GM23338 (cell line): ENCODE data around the gene TEX9. TPM values are rescaled to one million over a fixed set of nuclear protein-coding genes. Genes with fewer than 3 reads are reported as not detected.

Source experiments
- ATAC-seq: fragments of 200-7000 bp; cut with Tn5 transposase; 3 replicates; pipeline ENCODE4 v1.9.1; 2020
- DNase-seq: peaks from one replicate; pipeline ENCODE4 v3.0.0-alpha.2; 2015; ENCODE audit warnings: low spot score
- H2AFZ ChIP-seq: fragments of 200-600 bp; sonication (generic); 2 replicates; pipeline ENCODE4 v1.8.0; 2016; ENCODE audit warnings: antibody characterized with exemption, mild to moderate bottlenecking, moderate library complexity
- H3F3A ChIP-seq: fragments of 200-600 bp; sonication (generic); replicated peaks from 2 replicates; pipeline ENCODE4 v1.8.0; 2017; ENCODE audit warnings: antibody characterized with exemption, mixed run types, low read depth
- H3K27ac ChIP-seq: fragments of 200-600 bp; sonication (generic); 2 replicates; pipeline ENCODE4 v1.6.1; 2016; ENCODE audit warnings: low read depth
- H3K27me3 ChIP-seq: fragments of 200-600 bp; sonication (generic); 2 replicates; pipeline ENCODE4 v1.8.0; 2016; ENCODE audit warnings: mild to moderate bottlenecking, mixed run types, moderate library complexity; ENCODE audit not compliant: insufficient read depth
- H3K36me3 ChIP-seq: fragments of 200-600 bp; sonication (generic); 2 replicates; pipeline ENCODE4 v1.8.0; 2016; ENCODE audit warnings: mild to moderate bottlenecking; ENCODE audit not compliant: insufficient read depth
- H3K4me1 ChIP-seq: fragments of 200-600 bp; sonication (generic); 2 replicates; pipeline ENCODE4 v1.8.0; 2016; ENCODE audit warnings: mild to moderate bottlenecking, moderate library complexity; ENCODE audit not compliant: insufficient read depth
- H3K4me2 ChIP-seq: fragments of 200-600 bp; sonication (generic); 2 replicates; pipeline ENCODE4 v1.7.1; 2017; ENCODE audit warnings: mixed run types
- H3K4me3 ChIP-seq: fragments of 200-600 bp; sonication (generic); 2 replicates; pipeline ENCODE4 v1.6.1; 2016; ENCODE audit warnings: mixed run types
- H3K79me2 ChIP-seq: fragments of 200-600 bp; sonication (generic); replicated peaks from 2 replicates; pipeline ENCODE4 v1.8.0; 2017; ENCODE audit warnings: mild to moderate bottlenecking; ENCODE audit not compliant: insufficient read depth
- H3K9me2 ChIP-seq: fragments of 200-600 bp; sonication (generic); 2 replicates; pipeline ENCODE4 v1.8.0; 2017; ENCODE audit not compliant: insufficient read depth
- H4K20me1 ChIP-seq: fragments of 200-600 bp; sonication (generic); replicated peaks from 2 replicates; pipeline ENCODE4 v1.8.0; 2017; ENCODE audit warnings: mild to moderate bottlenecking; ENCODE audit not compliant: insufficient read depth
- H3K27ac Mint-ChIP-seq: 2 replicates; pipeline ENCODE4 v1.8.0; 2020; ENCODE audit warnings: inconsistent platforms, mild to moderate bottlenecking, moderate library complexity, mixed read lengths
- H3K27me3 Mint-ChIP-seq: 3 replicates; pipeline ENCODE4 v1.8.0; 2022; ENCODE audit warnings: low read depth, mild to moderate bottlenecking, moderate library complexity, mixed read lengths, inconsistent platforms; ENCODE audit not compliant: insufficient read depth, poor library complexity
- H3K36me3 Mint-ChIP-seq: 3 replicates; pipeline ENCODE4 v1.8.0; 2021; ENCODE audit warnings: low read depth, mild to moderate bottlenecking, inconsistent platforms, moderate library complexity, mixed read lengths
- H3K4me1 Mint-ChIP-seq: 3 replicates; pipeline ENCODE4 v1.8.0; 2020; ENCODE audit warnings: mild to moderate bottlenecking, inconsistent platforms, mixed read lengths
- H3K4me3 Mint-ChIP-seq: 3 replicates; pipeline ENCODE4 v1.8.0; 2021; ENCODE audit warnings: moderate library complexity, mild to moderate bottlenecking, inconsistent platforms, mixed read lengths
- H3K9me3 Mint-ChIP-seq: 3 replicates; pipeline ENCODE4 v1.8.0; 2020; ENCODE audit warnings: moderate library complexity, mild to moderate bottlenecking, inconsistent platforms, mixed read lengths
- ETS1 ChIP-seq: IDR thresholded peaks from 2 replicates; pipeline ENCODE4 v1.6.1; 2016; ENCODE audit warnings: antibody characterized with exemption
- EZH2phosphoT487 ChIP-seq: fragments of 200-600 bp; sonication (generic); IDR thresholded peaks from one replicate; pipeline ENCODE4 v1.8.1; 2018; ENCODE audit warnings: antibody characterized with exemption; ENCODE audit not compliant: unreplicated experiment
- JUNB ChIP-seq: IDR thresholded peaks from one replicate; pipeline ENCODE4 v1.6.1; 2016; ENCODE audit warnings: antibody characterized with exemption; ENCODE audit not compliant: unreplicated experiment
- NANOG ChIP-seq: IDR thresholded peaks from 2 replicates; pipeline ENCODE4 v1.6.1; 2016; ENCODE audit warnings: antibody characterized with exemption, borderline replicate concordance
- POLR2AphosphoS5 ChIP-seq: IDR thresholded peaks from 2 replicates; pipeline ENCODE4 v1.6.1; 2016; ENCODE audit warnings: antibody characterized with exemption, low read depth
- REST ChIP-seq: IDR thresholded peaks from one replicate; pipeline ENCODE4 v1.6.1; 2018; ENCODE audit warnings: antibody characterized with exemption; ENCODE audit not compliant: unreplicated experiment
- STAT1 ChIP-seq: IDR thresholded peaks from one replicate; pipeline ENCODE4 v1.6.1; 2016; ENCODE audit warnings: antibody characterized with exemption; ENCODE audit not compliant: unreplicated experiment
- ZNF114 ChIP-seq: fragments of 250-450 bp; sonication (Bioruptor Pico); IDR thresholded peaks from 2 replicates; pipeline ENCODE4 v1.5.0; 2020; ENCODE audit warnings: mild to moderate bottlenecking, moderate library complexity
- ZNF462 ChIP-seq: fragments of 250-450 bp; sonication (Bioruptor Pico); IDR thresholded peaks from 2 replicates; pipeline ENCODE4 v1.5.0; 2020; ENCODE audit warnings: mild to moderate bottlenecking, moderate library complexity
- polyA plus RNA-seq: library from polyadenylated mRNA; unstranded; fragments of >200 nt; fragmentation: Nextera tagmentation; extraction: Ambion mirVana; gene quantifications from 2 replicates; pipeline ENCODE4 v1.2.1, GENCODE V29; 2016
- total RNA-seq: library from RNA; depleted of rRNA; stranded (reverse); fragments of >200 nt; shearing (Covaris generic); gene quantifications from 2 replicates; pipeline ENCODE4 v1.2.3, GENCODE V29; 2014

The TEX9 gene
- total and polyA plus RNA-seq, 2 experiments from 2014 or later: 19.6 to 21.8 TPM

GRCh38 chr15:56410721-56411120 lies 45.5 kb downstream of the TEX9 start:
- Histone ChIP-seq H3K36me3 (no peaks in the 10 kb centered on the region), H4K20me1 (no peaks in the 10 kb centered on the region), H3K27me3 (no peaks in the 10 kb centered on the region), H3K4me1 (no peaks in the 10 kb centered on the region), H3F3A (no peaks in the 10 kb centered on the region), H3K79me2 (no peaks in the 10 kb centered on the region), H2AFZ (no peak overlapping the region), H3K9me2 (no peaks in the 10 kb centered on the region), H3K4me2 (no peak overlapping the region), H3K4me3 (no peak overlapping the region), H3K27ac (no peak overlapping the region)
- Mint-ChIP-seq H3K36me3 (peaks cover 3% of the 10 kb centered on the region; the same call in 2 of the 3 replicates), H3K4me3 (no peak overlapping the region), H3K9me3 (no peaks in the 10 kb centered on the region), H3K4me1 (no peaks in the 10 kb centered on the region), H3K27me3 (no peaks in the 10 kb centered on the region), H3K27ac (no peak overlapping the region)
- TF ChIP-seq STAT1: no peak
- TF ChIP-seq EZH2phosphoT487: no peak
- DNase-seq: no peak
- ATAC-seq: no peak

- Mint-ChIP-seq H3K4me3 (no peak overlapping the region), H3K36me3 (peaks cover 3% of the 10 kb centered on the region; the same call in 2 of the 3 replicates), H3K9me3 (no peaks in the 10 kb centered on the region), H3K27me3 (no peaks in the 10 kb centered on the region), H3K27ac (0 out of 2 replicates have a peak overlapping the region, but pooled peaks have one; percentile 7), H3K4me1 (no peaks in the 10 kb centered on the region)
- Histone ChIP-seq H3K9me2 (no peaks in the 10 kb centered on the region), H3K4me3 (no peak overlapping the region), H3K4me2 (no peak overlapping the region), H2AFZ (no peak overlapping the region), H3K4me1 (no peaks in the 10 kb centered on the region), H3K27ac (no peak overlapping the region), H3F3A (no peaks in the 10 kb centered on the region), H4K20me1 (no peaks in the 10 kb centered on the region), H3K36me3 (no peaks in the 10 kb centered on the region), H3K79me2 (no peaks in the 10 kb centered on the region), H3K27me3 (no peaks in the 10 kb centered on the region)
- DNase-seq (peak; percentile 2), ATAC-seq (no peak; the same call in 2 of the 3 replicates)
- TF ChIP-seq ZNF114 (CRISPR knock-in tag) (no peak), JUNB (no peak), ETS1 (no peak), REST (no peak), ZNF462 (CRISPR knock-in tag) (no peak), NANOG (no peak), EZH2phosphoT487 (no peak), POLR2AphosphoS5 (no peak), STAT1 (no peak)
These were observed 46.0 kb downstream of the TEX9 start for GRCh38 chr15:56411122-56411749.
